Mesenchymal stem cell (in vitro differentiated cells and primary cell): ENCODE measurements around the gene PLA2G3.

Experiments used
- DNase-seq: peaks from one replicate; pipeline ENCODE4 v3.0.0-alpha.2; 2013
- H2AFZ ChIP-seq: one replicate; pipeline ENCODE4 v1.6.1; 2013; ENCODE audit warnings: low read depth, mild to moderate bottlenecking, control low read depth, inconsistent platforms, low read length, moderate library complexity
- H2AK5ac ChIP-seq: 2 replicates; pipeline ENCODE4 v1.6.1; 2013; ENCODE audit warnings: low read length, moderate library complexity, mild to moderate bottlenecking, inconsistent platforms; ENCODE audit not compliant: severe bottlenecking
- H2BK120ac ChIP-seq: one replicate; pipeline ENCODE4 v1.6.1; 2013; ENCODE audit warnings: low read depth, mild to moderate bottlenecking, inconsistent platforms, low read length, moderate library complexity
- H2BK12ac ChIP-seq, 2 experiments: one replicate each; pipeline ENCODE4 v1.6.1; 2013; ENCODE audit warnings: inconsistent platforms in 2 of 2, low read length in 2 of 2, mild to moderate bottlenecking in 2 of 2, moderate library complexity in 2 of 2, control low read depth in 1 of 2
- H2BK15ac ChIP-seq: one replicate; pipeline ENCODE4 v1.6.1; 2013; ENCODE audit warnings: mild to moderate bottlenecking, low read depth, inconsistent platforms; ENCODE audit not compliant: poor library complexity, severe bottlenecking
- H2BK5ac ChIP-seq: 2 replicates; pipeline ENCODE4 v1.6.1; 2013; ENCODE audit warnings: low read depth, mild to moderate bottlenecking, low read length, control low read depth, inconsistent platforms; ENCODE audit not compliant: poor library complexity, severe bottlenecking
- H3K14ac ChIP-seq, 2 experiments: one replicate each; pipeline ENCODE4 v1.6.1; 2013; ENCODE audit warnings: inconsistent platforms in 2 of 2, low read length in 2 of 2, control low read depth in 1 of 2, mild to moderate bottlenecking in 1 of 2, moderate library complexity in 1 of 2
- H3K18ac ChIP-seq, 2 experiments: one replicate each; pipeline ENCODE4 v1.6.1; 2013; ENCODE audit warnings: inconsistent platforms in 2 of 2, low read length in 2 of 2, control low read depth in 1 of 2, low read depth in 1 of 2, mild to moderate bottlenecking in 1 of 2
- H3K23ac ChIP-seq, 2 experiments: one replicate each; pipeline ENCODE4 v1.6.1; 2013; ENCODE audit warnings: inconsistent platforms in 2 of 2, low read length in 2 of 2, mild to moderate bottlenecking in 2 of 2, moderate library complexity in 2 of 2, control low read depth in 1 of 2
- H3K27ac ChIP-seq: 2 replicates; pipeline ENCODE4 v1.5.1; 2013; ENCODE audit warnings: mild to moderate bottlenecking, moderate library complexity, low read length, control low read depth, inconsistent platforms; ENCODE audit not compliant: poor library complexity, severe bottlenecking
- H3K27me3 ChIP-seq, 2 experiments: 2 replicates each; pipeline versions ENCODE4 v1.6.1 to v1.7.0; 2013; ENCODE audit warnings: low read length in 2 of 2, mild to moderate bottlenecking in 2 of 2, moderate library complexity in 2 of 2, control low read depth in 1 of 2, inconsistent platforms in 1 of 2; ENCODE audit not compliant: control insufficient read depth in 1 of 2, insufficient read depth in 1 of 2
- H3K36me3 ChIP-seq, 2 experiments: 2 replicates each; pipeline versions ENCODE4 v1.6.1 to v1.7.0; 2013; ENCODE audit warnings: low read length in 2 of 2, control low read depth in 1 of 2, inconsistent platforms in 1 of 2, low read depth in 1 of 2, mild to moderate bottlenecking in 1 of 2; ENCODE audit not compliant: insufficient read depth in 2 of 2, control insufficient read depth in 1 of 2
- H3K4ac ChIP-seq, 2 experiments: one replicate each; pipeline ENCODE4 v1.6.1; 2013; ENCODE audit warnings: inconsistent platforms in 2 of 2, low read length in 2 of 2, mild to moderate bottlenecking in 2 of 2, moderate library complexity in 2 of 2, control low read depth in 1 of 2, low read depth in 1 of 2
- H3K4me1 ChIP-seq: 2 replicates; pipeline ENCODE4 v1.6.1; 2013; ENCODE audit warnings: low read depth, low read length, control low read depth; ENCODE audit not compliant: control insufficient read depth, insufficient read depth
- H3K4me2 ChIP-seq: 2 replicates; pipeline ENCODE4 v1.6.1; 2013; ENCODE audit warnings: low read length, mild to moderate bottlenecking, inconsistent platforms; ENCODE audit not compliant: poor library complexity, severe bottlenecking
- H3K4me3 ChIP-seq, 2 experiments: 2 replicates each; pipeline versions ENCODE4 v1.5.1 to v1.7.0; 2013; ENCODE audit warnings: low read length in 2 of 2, mild to moderate bottlenecking in 2 of 2, control low read depth in 1 of 2, low read depth in 1 of 2; ENCODE audit not compliant: insufficient read depth in 1 of 2
- H3K79me1 ChIP-seq: replicated peaks from 2 replicates; pipeline ENCODE4 v1.6.1; 2013; ENCODE audit warnings: mild to moderate bottlenecking, control low read depth, low read length, inconsistent platforms; ENCODE audit not compliant: poor library complexity, severe bottlenecking
- H3K9ac ChIP-seq: 2 replicates; pipeline ENCODE4 v1.7.0; 2013; ENCODE audit warnings: mild to moderate bottlenecking, low read length, moderate library complexity
- H3K9me3 ChIP-seq: 2 replicates; pipeline ENCODE4 v1.7.0; 2013; ENCODE audit warnings: mild to moderate bottlenecking, low read length; ENCODE audit not compliant: control insufficient read depth
- H4K8ac ChIP-seq: one replicate; pipeline ENCODE4 v1.6.1; 2013; ENCODE audit warnings: inconsistent platforms, mild to moderate bottlenecking, low read length, moderate library complexity
- H4K91ac ChIP-seq: one replicate; pipeline ENCODE4 v1.6.1; 2013; ENCODE audit warnings: mild to moderate bottlenecking, low read length, inconsistent platforms
- WGBS: methylation state at CpG from one replicate; pipeline ENCODE4 v1.1.7; 2013; ENCODE audit warnings: mixed read lengths; 5-methylcytosine and 5-hydroxymethylcytosine counted together

Gene PLA2G3

GRCh38 chr22:31122532-31123291 is 17.6 kb downstream of the PLA2G3 start, which contains the start of gene INPP5J:
TSS of gene INPP5J (plus strand) at chr22:31122966. CDS start at chr22:31123015, 49 bp downstream.
- peak; percentile 67 for DNase-seq
- Histone ChIP-seq H4K91ac (peak within 1 kb of the TSS; percentile 54), H2BK15ac (no peak within 1 kb of the TSS), H3K4me1 (peaks cover 17% of the 10 kb centered on the region), H2BK12ac (peak within 1 kb of the TSS in 1 of 2 experiments; percentile 60), H3K23ac (peak within 1 kb of the TSS in 1 of 2 experiments; percentile 35), H3K14ac (peak within 1 kb of the TSS in 1 of 2 experiments; percentile 61), H3K4me2 (peak within 1 kb of the TSS; percentile 88), H2BK120ac (no peak within 1 kb of the TSS), H3K4me3 (peak within 1 kb of the TSS; percentile 49 to 53), H3K79me1 (no peaks in the 10 kb centered on the region), H2AK5ac (no peak within 1 kb of the TSS), H3K36me3 (peaks cover 0 to 3% of the 10 kb centered on the region in 2 experiments), H3K27ac (no peak within 1 kb of the TSS), H2BK5ac (no peak within 1 kb of the TSS), H2AFZ (peak within 1 kb of the TSS; percentile 68), H4K8ac (peak within 1 kb of the TSS; percentile 86), H3K9me3 (no peaks in the 10 kb centered on the region), H3K27me3 (peaks cover 4 to 58% of the 10 kb centered on the region in 2 experiments), H3K18ac (peak within 1 kb of the TSS; percentile 34 to 82), H3K4ac (peak within 1 kb of the TSS in 1 of 2 experiments; percentile 10), H3K9ac (peak within 1 kb of the TSS; percentile 24)
- 20% methylated on average over 9 of the region's 10 CpGs for WGBS

- Histone ChIP-seq H3K9ac (no peak overlapping the region), H3K27me3 (peaks cover 4 to 53% of the 10 kb centered on the region in 2 experiments), H3K27ac (no peak overlapping the region), H3K4ac (no peak overlapping the region), H3K79me1 (no peaks in the 10 kb centered on the region), H3K23ac (no peak overlapping the region), H3K4me1 (peaks cover 17% of the 10 kb centered on the region), H3K9me3 (no peaks in the 10 kb centered on the region), H2AK5ac (no peak overlapping the region), H3K4me2 (no peak overlapping the region), H3K4me3 (no peak overlapping the region), H4K91ac (no peak overlapping the region), H4K8ac (no peak overlapping the region), H2BK5ac (no peak overlapping the region), H2AFZ (no peak overlapping the region), H3K14ac (no peak overlapping the region), H2BK15ac (no peak overlapping the region), H2BK120ac (no peak overlapping the region), H2BK12ac (no peak overlapping the region), H3K36me3 (peaks cover 0 to 3% of the 10 kb centered on the region in 2 experiments), H3K18ac (no peak overlapping the region)
- WGBS: 89% methylated on average over 2 of the region's 2 CpGs
- no peak for DNase-seq
Observed at GRCh38 chr22:31122196-31122531, 18.1 kb downstream of the PLA2G3 start.

DNA sequence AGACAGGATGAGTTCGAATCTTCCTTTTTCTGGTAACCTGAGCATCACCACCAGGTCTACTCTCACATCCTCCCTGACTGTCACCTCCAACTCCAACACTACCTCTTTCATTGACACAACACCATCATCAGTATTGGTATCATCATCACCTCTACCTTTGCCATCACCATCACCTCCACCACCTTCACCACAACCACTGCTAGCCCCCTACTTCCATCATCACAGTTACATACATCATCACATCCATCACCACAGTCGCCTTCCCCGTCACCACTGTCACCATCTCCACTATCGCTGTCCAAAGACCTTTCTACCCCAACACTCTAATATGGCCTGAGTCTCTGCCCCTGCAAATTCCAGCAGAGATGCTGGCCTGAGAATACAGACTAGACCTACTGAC is 18.9 kb downstream of the PLA2G3 start:
- Histone ChIP-seq H2BK120ac (no peak overlapping the region), H3K23ac (no peak overlapping the region), H3K9me3 (no peaks in the 10 kb centered on the region), H2BK12ac (no peak overlapping the region), H3K27me3 (peaks cover 4 to 45% of the 10 kb centered on the region in 2 experiments), H2BK15ac (no peak overlapping the region), H3K4me1 (peaks cover 13% of the 10 kb centered on the region), H3K36me3 (no peaks in the 10 kb centered on the region), H4K8ac (no peak overlapping the region), H3K18ac (no peak overlapping the region), H2BK5ac (no peak overlapping the region), H3K4me2 (no peak overlapping the region), H2AK5ac (no peak overlapping the region), H3K9ac (no peak overlapping the region), H3K4ac (no peak overlapping the region), H3K4me3 (no peak overlapping the region), H4K91ac (peak overlapping the region; percentile 54), H2AFZ (no peak overlapping the region), H3K27ac (no peak overlapping the region), H3K79me1 (no peaks in the 10 kb centered on the region), H3K14ac (no peak overlapping the region)
- WGBS: 90% methylated on average over 4 of the region's 4 CpGs
- no peak for DNase-seq

GRCh38 chr22:31120642-31121041 is 19.7 kb downstream of the PLA2G3 start:
- no peak overlapping the region for H3K14ac ChIP-seq

More at GRCh38 chr22:31120642-31121041, 19.7 kb downstream of the PLA2G3 start:
- Histone ChIP-seq H2BK12ac (no peak overlapping the region), H3K4me3 (no peak overlapping the region), H4K91ac (no peak overlapping the region), H3K9ac (no peak overlapping the region), H2BK120ac (no peak overlapping the region), H3K9me3 (no peaks in the 10 kb centered on the region), H3K27me3 (peaks cover 4 to 40% of the 10 kb centered on the region in 2 experiments), H2BK5ac (no peak overlapping the region), H3K27ac (no peak overlapping the region), H3K18ac (no peak overlapping the region), H2BK15ac (no peak overlapping the region), H3K4me2 (no peak overlapping the region), H2AFZ (no peak overlapping the region), H3K23ac (no peak overlapping the region), H2AK5ac (no peak overlapping the region), H4K8ac (no peak overlapping the region), H3K79me1 (no peaks in the 10 kb centered on the region), H3K36me3 (no peaks in the 10 kb centered on the region), H3K4me1 (peaks cover 12% of the 10 kb centered on the region), H3K4ac (no peak overlapping the region)
- WGBS: 95% methylated on average over 1 of the region's 1 CpG
- no peak for DNase-seq
